ENCODE measurements around the gene SETMAR.

SETMAR gene

DNA sequence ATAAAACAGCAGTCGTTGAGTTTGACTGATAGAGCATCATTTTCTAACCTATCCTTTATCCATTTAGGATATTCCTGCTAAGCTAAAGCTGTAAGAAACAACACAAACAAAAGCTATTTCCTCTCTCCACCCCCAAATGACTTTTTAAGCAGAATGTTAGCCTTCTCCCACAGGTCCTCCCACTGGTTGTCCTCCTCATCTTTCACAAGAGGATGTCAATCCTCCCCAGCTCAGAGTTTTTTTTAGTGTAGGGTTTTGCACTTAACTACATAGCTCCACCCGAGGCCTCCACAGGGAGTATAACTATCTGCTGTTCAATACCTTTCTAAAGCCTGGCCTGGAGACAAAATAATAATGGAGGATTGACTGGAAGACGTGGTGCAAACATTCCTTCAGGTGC lies 7.8 kb downstream of the SETMAR start:
- TF ChIP-seq, protein P1, sequence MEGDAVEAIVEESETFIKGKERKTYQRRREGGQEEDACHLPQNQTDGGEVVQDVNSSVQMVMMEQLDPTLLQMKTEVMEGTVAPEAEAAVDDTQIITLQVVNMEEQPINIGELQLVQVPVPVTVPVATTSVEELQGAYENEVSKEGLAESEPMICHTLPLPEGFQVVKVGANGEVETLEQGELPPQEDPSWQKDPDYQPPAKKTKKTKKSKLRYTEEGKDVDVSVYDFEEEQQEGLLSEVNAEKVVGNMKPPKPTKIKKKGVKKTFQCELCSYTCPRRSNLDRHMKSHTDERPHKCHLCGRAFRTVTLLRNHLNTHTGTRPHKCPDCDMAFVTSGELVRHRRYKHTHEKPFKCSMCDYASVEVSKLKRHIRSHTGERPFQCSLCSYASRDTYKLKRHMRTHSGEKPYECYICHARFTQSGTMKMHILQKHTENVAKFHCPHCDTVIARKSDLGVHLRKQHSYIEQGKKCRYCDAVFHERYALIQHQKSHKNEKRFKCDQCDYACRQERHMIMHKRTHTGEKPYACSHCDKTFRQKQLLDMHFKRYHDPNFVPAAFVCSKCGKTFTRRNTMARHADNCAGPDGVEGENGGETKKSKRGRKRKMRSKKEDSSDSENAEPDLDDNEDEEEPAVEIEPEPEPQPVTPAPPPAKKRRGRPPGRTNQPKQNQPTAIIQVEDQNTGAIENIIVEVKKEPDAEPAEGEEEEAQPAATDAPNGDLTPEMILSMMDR (conservative IDR thresholded peaks at IDR 0.05; ENCODE audit: low read depth), result no peak
- no peak for DNase-seq (ENCODE audit: low spot score)
- H3K27ac ChIP-seq, result no peak overlapping the region
- CTCF ChIA-PET, result no interaction called here
- POLR2A ChIA-PET (ENCODE audit: low non-redundant PET), result no interaction called here

DNA sequence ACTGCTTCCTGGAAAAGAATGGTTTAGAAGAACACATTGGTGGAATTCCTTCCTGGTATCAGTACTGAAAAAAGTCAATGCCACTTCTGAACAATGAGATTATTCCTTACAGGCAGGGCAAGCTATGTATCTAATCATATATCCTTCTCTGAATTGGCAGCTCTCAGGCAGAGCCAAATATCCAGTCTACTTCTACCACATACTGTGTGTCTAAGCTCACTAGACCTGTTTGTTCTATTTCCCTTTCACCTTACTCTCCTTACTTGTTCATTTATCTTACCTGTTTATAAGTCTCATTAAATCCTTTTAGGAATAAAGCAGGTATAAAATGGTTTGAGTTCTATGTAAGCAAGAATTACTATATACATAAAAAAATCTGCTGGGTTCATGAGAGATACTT lies 8.3 kb downstream of the SETMAR start:
- no peak for DNase-seq (ENCODE audit: low spot score)
- ChIA-PET CTCF (interaction anchor here (0.5 kb wide), 1 partner anchor 307 kb away, joined by 3 read pairs; no protein-coding TSS in a partner anchor), POLR2A (ENCODE audit: low non-redundant PET) (no interaction called here)
- TF ChIP-seq, protein P1 (conservative IDR thresholded peaks at IDR 0.05; ENCODE audit: low read depth), result no peak
- H3K27ac ChIP-seq, result no peak overlapping the region

DNA sequence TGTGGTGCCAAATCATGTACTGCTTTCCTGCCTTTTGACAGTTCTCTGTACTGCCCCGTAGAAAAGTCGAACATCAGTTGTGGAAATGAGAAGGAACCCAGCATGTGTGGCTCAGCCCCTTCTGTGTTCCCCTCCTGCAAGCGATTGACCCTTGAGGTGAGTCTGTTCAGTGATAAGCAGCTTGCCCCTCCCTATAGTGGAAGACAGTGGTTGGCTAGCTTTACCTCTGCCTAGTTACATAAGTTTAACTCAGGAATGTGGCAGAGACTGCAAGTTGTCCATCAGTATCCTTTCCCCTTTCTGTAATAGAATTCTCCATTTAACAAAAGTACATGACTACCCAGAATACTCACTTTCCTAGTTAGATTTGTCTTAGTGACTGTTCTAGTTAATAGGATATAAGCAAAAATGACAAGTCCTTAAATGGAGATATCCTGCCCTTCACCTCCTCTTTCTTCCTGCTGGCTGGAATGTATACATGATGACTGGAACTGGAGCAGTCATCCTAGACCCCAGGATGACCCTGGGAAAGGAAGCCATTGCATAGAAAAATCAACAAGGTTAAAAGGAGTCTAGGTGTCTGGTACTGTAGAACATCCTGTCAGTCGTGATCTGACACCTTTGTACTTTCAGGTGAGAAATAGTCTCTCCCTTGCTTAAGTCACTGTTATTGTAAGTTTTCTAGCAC lies 10.6 kb downstream of the SETMAR start:
- peak; percentile 5 for DNase-seq (ENCODE audit: low spot score)
- CTCF ChIA-PET, result no interaction called here
- TF ChIP-seq, protein P1 (conservative IDR thresholded peaks at IDR 0.05; ENCODE audit: low read depth), result no peak
- POLR2A ChIA-PET (ENCODE audit: low non-redundant PET), result no interaction called here
- H3K27ac ChIP-seq, result no peak overlapping the region

DNA sequence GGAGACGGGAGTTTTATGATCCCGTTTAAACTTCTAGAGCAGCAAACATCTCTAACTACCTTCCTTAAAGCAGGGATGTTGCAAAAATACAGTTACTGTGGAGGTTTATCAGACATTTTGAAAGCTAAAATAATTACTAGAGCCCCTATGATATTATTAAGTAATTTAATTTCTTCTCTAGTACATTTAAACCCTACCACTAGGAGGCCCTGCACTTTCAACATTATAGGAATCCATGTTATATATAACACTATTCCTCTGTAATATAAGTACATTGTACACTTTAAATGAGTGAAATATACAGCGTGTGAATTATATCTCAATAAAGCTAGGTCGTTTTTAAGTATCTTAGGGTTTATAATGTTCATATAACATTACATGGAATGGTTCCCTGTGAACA lies 11.5 kb downstream of the SETMAR start:
- POLR2A ChIA-PET (ENCODE audit: low non-redundant PET), result no interaction called here
- DNase-seq (ENCODE audit: low spot score), result no peak
- H3K27ac ChIP-seq, result no peak overlapping the region
- TF ChIP-seq, protein P1 (conservative IDR thresholded peaks at IDR 0.05; ENCODE audit: low read depth), result peak; percentile 24
- CTCF ChIA-PET, result interaction anchor here (1.5 kb wide), 1 partner anchor 9 kb away, joined by 6 read pairs; no protein-coding TSS in a partner anchor

DNA sequence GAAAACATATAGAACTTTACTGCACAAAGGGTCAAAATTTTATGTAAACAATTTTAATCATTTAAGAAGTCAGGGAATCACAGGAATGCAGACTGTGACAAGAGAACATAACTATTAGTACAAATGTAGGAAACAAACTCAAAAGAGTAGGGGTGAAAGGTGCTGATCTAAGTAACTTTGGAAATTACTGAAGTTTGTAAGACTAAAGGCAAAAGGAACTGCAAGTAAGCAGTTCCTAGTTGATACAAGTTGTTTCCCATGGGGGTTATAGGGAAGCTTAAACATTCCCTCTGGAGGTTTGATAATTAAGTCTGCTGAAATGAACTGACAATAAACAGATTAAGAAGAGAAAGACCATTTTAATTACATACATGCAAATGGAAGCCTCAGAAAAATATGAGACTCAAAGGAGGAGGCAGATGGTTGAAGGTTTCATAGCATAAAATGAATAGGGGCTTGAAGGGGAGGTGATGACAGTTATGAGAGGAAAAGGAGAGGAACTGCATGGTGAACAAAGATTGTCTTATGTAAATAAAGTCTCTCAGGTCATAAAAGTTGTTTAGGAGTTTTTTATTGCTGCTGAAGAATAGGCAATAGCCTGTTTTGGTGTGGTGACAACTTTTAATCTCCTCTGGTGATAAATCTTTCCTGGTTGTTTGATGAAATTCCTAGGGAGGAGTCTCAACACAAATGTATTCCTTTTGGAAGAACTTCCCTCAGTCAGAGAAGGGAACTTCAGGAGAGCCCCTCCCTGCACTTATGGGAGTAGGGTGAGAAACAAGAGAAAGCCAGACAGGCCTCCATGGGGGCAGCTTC lies 17.1 kb downstream of the SETMAR start:
- CTCF ChIA-PET, result no interaction called here
- no peak for DNase-seq (ENCODE audit: low spot score)
- TF ChIP-seq, protein P1 (conservative IDR thresholded peaks at IDR 0.05; ENCODE audit: low read depth), result no peak
- POLR2A ChIA-PET (ENCODE audit: low non-redundant PET), result no interaction called here
- H3K27ac ChIP-seq, result no peak overlapping the region

DNA sequence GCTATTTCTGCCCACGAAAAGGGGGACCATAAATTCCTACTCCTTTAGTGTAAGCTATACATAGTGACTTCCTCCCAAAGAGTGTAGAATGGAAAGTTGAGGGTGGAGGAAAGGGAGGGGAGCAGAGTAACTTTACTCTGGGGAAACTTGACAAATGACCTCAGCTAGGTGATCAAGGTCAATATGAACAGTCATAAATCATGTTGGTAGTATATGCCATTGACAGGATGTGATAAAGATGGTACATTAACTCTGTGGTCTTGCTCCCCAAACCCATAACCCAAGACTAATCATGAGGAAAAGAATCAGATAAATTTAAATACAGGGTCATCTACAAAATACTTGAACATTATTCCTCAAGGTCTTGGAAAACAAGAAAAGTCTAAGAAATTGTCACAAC lies 18.6 kb downstream of the SETMAR start:
- POLR2A ChIA-PET (ENCODE audit: low non-redundant PET), result no interaction called here
- no peak overlapping the region for H3K27ac ChIP-seq
- CTCF ChIA-PET, result interaction anchor here (0.6 kb wide), 1 partner anchor 1177 kb away, joined by 4 read pairs; no protein-coding TSS in a partner anchor
- TF ChIP-seq, protein P1 (conservative IDR thresholded peaks at IDR 0.05; ENCODE audit: low read depth), result no peak
- no peak for DNase-seq (ENCODE audit: low spot score)
